T47D (cell line): ENCODE results near the gene RCE1.

Source experiments
- DNase-seq, 2 experiments: peaks; one replicate each; pipeline versions ENCODE4 v3.0.0 to v3.0.0-alpha.2; 2011 to 2012; ENCODE audit warnings: low read depth in 1 of 2, low spot score in 1 of 2
- JUND ChIP-seq: IDR thresholded peaks from 2 replicates; pipeline ENCODE4 v1.6.1; 2012; ENCODE audit warnings: low read depth
- in situ Hi-C: cut with HindIII; loops from 2 replicates; pipeline ENCODE4 v1.10.0; 2016; ENCODE audit warnings: low sequenced_read_pairs, low pct_unique_long_range_greater_than_20kb

Gene RCE1

GRCh38 chr11:66881927-66882452 lies 38.7 kb downstream of the RCE1 start:
- in situ Hi-C loops: no loop called here
- no peak for DNase-seq
- no peak for TF ChIP-seq JUND

- DNase-seq: no peak
- in situ Hi-C loops: no loop called here
- TF ChIP-seq JUND: no peak
Measured at GRCh38 chr11:66882561-66883015, 39.3 kb downstream of the RCE1 start.

- TF ChIP-seq JUND: no peak
- DNase-seq: peak in 1 of 2 experiments; percentile 67
- in situ Hi-C loops: no loop called here
Measured at GRCh38 chr11:66883016-66883965, 40.0 kb downstream of the RCE1 start.

GRCh38 chr11:66884443-66884842 lies 41.2 kb downstream of the RCE1 start:
- no peak for TF ChIP-seq JUND
- in situ Hi-C loops: no loop called here
- DNase-seq: no peak

- no peak for TF ChIP-seq JUND
- DNase-seq: no peak
- in situ Hi-C loops: no loop called here
Measured at GRCh38 chr11:66885469-66885868, 42.2 kb downstream of the RCE1 start.

DNA sequence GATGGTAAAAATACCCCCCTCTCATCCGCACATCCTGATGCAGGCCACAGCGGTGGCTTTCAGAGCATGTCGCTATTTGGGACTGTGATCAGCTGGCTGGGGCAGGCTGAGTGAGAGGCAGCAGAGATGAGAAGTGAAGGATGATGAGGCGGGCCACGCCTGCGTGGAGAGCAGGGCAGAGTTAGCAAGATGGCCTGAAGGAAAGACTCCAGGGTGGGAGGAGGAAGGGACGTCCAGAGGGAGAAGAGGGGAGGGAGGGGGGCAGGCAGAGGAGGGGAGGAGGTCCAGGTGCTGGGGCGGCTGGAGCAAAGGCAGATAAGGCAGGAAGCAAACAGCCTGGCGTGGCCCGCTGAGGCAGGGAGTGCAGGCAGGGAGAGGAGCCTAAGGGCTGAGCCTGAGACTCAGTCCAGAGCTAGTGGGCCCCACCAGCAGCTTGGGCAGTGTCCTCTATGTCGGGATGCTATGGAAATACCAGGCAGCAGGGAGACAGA lies 42.8 kb downstream of the RCE1 start:
- TF ChIP-seq JUND: no peak
- in situ Hi-C loops: no loop called here
- DNase-seq: no peak

GRCh38 chr11:66886671-66887221 lies 43.5 kb downstream of the RCE1 start:
- no peak for TF ChIP-seq JUND
- no peak for DNase-seq
- in situ Hi-C loops: no loop called here

- in situ Hi-C loops: no loop called here
- TF ChIP-seq JUND: no peak
- no peak for DNase-seq
Measured at GRCh38 chr11:66887526-66887925, 44.3 kb downstream of the RCE1 start.

GRCh38 chr11:66888282-66888681 lies 45.0 kb downstream of the RCE1 start:
- in situ Hi-C loops: no loop called here
- no peak for TF ChIP-seq JUND
- DNase-seq: no peak

- no peak for TF ChIP-seq JUND
- in situ Hi-C loops: no loop called here
- DNase-seq: no peak
Measured at GRCh38 chr11:66889960-66890359, 46.7 kb downstream of the RCE1 start.

GRCh38 chr11:66891851-66892660 lies 48.8 kb downstream of the RCE1 start:
- DNase-seq: peak; percentile 62 to 84
- TF ChIP-seq JUND: no peak
- in situ Hi-C loops: no loop called here

DNA sequence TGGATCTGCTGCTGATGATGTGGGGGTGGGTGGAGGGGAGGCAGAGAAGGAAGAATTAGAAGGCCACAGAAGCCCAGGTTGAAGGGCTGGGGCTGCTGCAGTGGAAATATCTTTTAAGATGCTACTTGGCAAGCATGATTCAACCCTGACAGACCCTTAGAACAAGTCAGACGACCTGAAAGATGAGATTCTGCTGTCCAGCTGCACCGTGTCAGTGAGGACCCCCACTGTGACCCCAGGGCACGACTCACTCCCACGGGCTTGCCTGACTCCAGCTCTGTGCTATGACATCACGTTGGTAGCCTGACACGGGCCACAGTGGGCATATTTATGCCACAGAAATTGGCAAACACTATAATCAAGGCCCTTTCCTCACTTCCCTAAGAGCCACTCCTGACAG lies 49.7 kb downstream of the RCE1 start:
- TF ChIP-seq JUND: no peak
- in situ Hi-C loops: no loop called here
- no peak for DNase-seq
